GM12892 (cell line): Measurements from ENCODE around the gene GOSR2.

Source experiments
- DNase-seq: peaks from one replicate; pipeline ENCODE4 v3.0.0; 2011; ENCODE audit not compliant: insufficient read length
- FAIRE-seq: peaks from 2 replicates; lab custom pipeline; 2011; peaks lifted over from hg19 to GRCh38; lab: Jason Lieb, UNC
- POLR2A ChIP-seq: IDR thresholded peaks from 2 replicates; pipeline ENCODE4 v1.6.1; 2011; ENCODE audit warnings: low read depth, low read length, control low read depth
- POLR2AphosphoS5 ChIP-seq: IDR thresholded peaks from 2 replicates; pipeline ENCODE4 v1.6.1; 2011; ENCODE audit warnings: low read depth, low read length, control low read depth
- TAF1 ChIP-seq: IDR thresholded peaks from 2 replicates; pipeline ENCODE4 v1.6.1; 2011; ENCODE audit warnings: low read depth, mild to moderate bottlenecking, control low read depth, low read length, borderline replicate concordance

Gene GOSR2

GRCh38 chr17:46989637-46990431 is 66.9 kb downstream of the GOSR2 start:
- TF ChIP-seq POLR2AphosphoS5 (no peak), POLR2A (no peak), TAF1 (no peak)
- FAIRE-seq (no peak), DNase-seq (no peak)

- DNase-seq (no peak), FAIRE-seq (no peak)
- TF ChIP-seq POLR2A (no peak), POLR2AphosphoS5 (no peak), TAF1 (no peak)
Measured at GRCh38 chr17:46991617-46992016, 68.7 kb downstream of the GOSR2 start.
